GM23248 (cell line): ENCODE measurements around the gene IFNA17.

ENCODE experiments used
- EZH2 ChIP-seq: fragments of 200-600 bp; sonication (generic); IDR thresholded peaks from 2 replicates; pipeline ENCODE4 v1.6.1; 2018; ENCODE audit warnings: antibody characterized with exemption, mild to moderate bottlenecking; ENCODE audit not compliant: insufficient read depth, poor library complexity, severe bottlenecking
- EZH2phosphoT487 ChIP-seq: fragments of 200-600 bp; sonication (generic); IDR thresholded peaks from 2 replicates; pipeline ENCODE4 v1.6.1; 2018; ENCODE audit warnings: antibody characterized with exemption, moderate library complexity, mild to moderate bottlenecking, low read depth; ENCODE audit not compliant: insufficient read depth

- TF ChIP-seq EZH2 (no peak), EZH2phosphoT487 (no peak)
Measured at GRCh38 chr9:21205204-21205603, 22.8 kb downstream of the IFNA17 start.
